HCT116 (cell line): ENCODE data around the gene SMURF1. TPM values are rescaled to one million over a fixed set of nuclear protein-coding genes. Genes with fewer than 3 reads are reported as not detected.

Experiments used
- ATAC-seq: fragments of 200-7000 bp; cut with Tn5 transposase; 2 replicates; pipeline ENCODE4 v1.9.1; 2020; ENCODE audit warnings: mild to moderate bottlenecking, moderate library complexity
- BruUV-seq: library from RNA; stranded (reverse); fragments of 400-500 nt; replicated peaks from 2 replicates; lab custom pipeline; 2021; lab: Mats Ljungman, UMichigan
- CTCF ChIA-PET: fragments of 300-600 bp; sonication (Branson Sonifier 250); formaldehyde crosslinking; loops from one replicate; lab custom pipeline; 2021; ENCODE audit warnings: antibody characterized with exemption; lab: Charles Lee
- POLR2A ChIA-PET: fragments of 300-600, 350-600 bp; sonication (Branson Sonifier 250); formaldehyde crosslinking; loops from one replicate; lab custom pipeline; 2021; ENCODE audit warnings: antibody characterized with exemption; lab: Charles Lee
- RAD21 ChIA-PET, 2 experiments: fragments of 300-600 bp; sonication (Branson Sonifier 250); formaldehyde crosslinking; loops; one replicate each; lab custom pipeline; 2023; ENCODE audit warnings: low total read pairs in 2 of 2; ENCODE audit not compliant: uncharacterized antibody in 2 of 2, unreplicated experiment in 2 of 2, low non-redundant PET in 1 of 2; lab: Charles Lee
- DNase-seq: peaks from one replicate; pipeline ENCODE4 v3.0.0-alpha.2; 2010; ENCODE audit warnings: low read depth, low spot score
- H2AFZ ChIP-seq: fragments of 200-600 bp; shearing (Covaris generic), sonication (generic); 2 replicates; pipeline ENCODE4 v1.6.1; 2017; ENCODE audit warnings: low read depth, mixed run types, mixed read lengths, antibody characterized with exemption, low read length; ENCODE audit not compliant: poor library complexity, severe bottlenecking
- H3K27ac ChIP-seq: 2 replicates; pipeline ENCODE4 v1.5.1; 2012; ENCODE audit warnings: low read depth, low read length
- H3K27me3 ChIP-seq: fragments of 200-600 bp; sonication (generic); 2 replicates; pipeline ENCODE4 v1.6.1; 2016; ENCODE audit warnings: mixed run types, low read length, mixed read lengths; ENCODE audit not compliant: insufficient read depth
- H3K36me3 ChIP-seq, 2 experiments: fragments of 200-500 bp in 1 of 2; fragments of 200-600 bp in 1 of 2; sonication (Bioruptor generic) in 1 of 2; sonication (generic) in 1 of 2; 2 replicates each; pipeline versions ENCODE4 v1.5.1 to v1.6.1; 2014 to 2016; ENCODE audit warnings: low read length in 2 of 2, inconsistent platforms in 1 of 2, mixed read lengths in 1 of 2, mixed run types in 1 of 2; ENCODE audit not compliant: insufficient read depth in 2 of 2, control insufficient read depth in 1 of 2
- H3K4me1 ChIP-seq, 2 experiments: fragments of 200-600 bp in 1 of 2; sonication (generic) in 1 of 2; 2 replicates each; pipeline versions ENCODE4 v1.5.1 to v1.6.1; 2012 to 2017; ENCODE audit warnings: low read length in 2 of 2, inconsistent platforms in 1 of 2, mild to moderate bottlenecking in 1 of 2, mixed read lengths in 1 of 2, mixed run types in 1 of 2, moderate library complexity in 1 of 2; ENCODE audit not compliant: insufficient read depth in 2 of 2, control insufficient read depth in 1 of 2
- H3K4me2 ChIP-seq: fragments of 200-600 bp; sonication (generic); 2 replicates; pipeline ENCODE4 v1.6.1; 2017; ENCODE audit warnings: mixed run types, low read length, mixed read lengths
- H3K4me3 ChIP-seq, 2 experiments: fragments of 200-600 bp in 1 of 2; sonication (generic) in 1 of 2; replicated peaks in 1 of 2; 2 replicates each; pipeline ENCODE4 v1.5.1; 2011 to 2016; ENCODE audit warnings: low read length in 2 of 2, control low read depth in 1 of 2, low read depth in 1 of 2, mild to moderate bottlenecking in 1 of 2, mixed read lengths in 1 of 2, mixed run types in 1 of 2
- H3K79me2 ChIP-seq: fragments of 200-600 bp; sonication (generic); 2 replicates; pipeline ENCODE4 v1.6.1; 2017; ENCODE audit warnings: mild to moderate bottlenecking, mixed run types, low read length, moderate library complexity, mixed read lengths; ENCODE audit not compliant: insufficient read depth
- H3K9ac ChIP-seq: fragments of 200-600 bp; sonication (generic); 2 replicates; pipeline ENCODE4 v1.6.1; 2016; ENCODE audit warnings: low read length, mixed read lengths
- H3K9me2 ChIP-seq: fragments of 200-600 bp; sonication (generic), shearing (Covaris generic); 2 replicates; pipeline ENCODE4 v1.6.1; 2017; ENCODE audit warnings: mixed run types, mild to moderate bottlenecking, moderate library complexity; ENCODE audit not compliant: insufficient read depth
- H3K9me3 ChIP-seq, 2 experiments: fragments of 200-500 bp in 1 of 2; fragments of 200-600 bp in 1 of 2; sonication (Bioruptor generic) in 1 of 2; sonication (generic) in 1 of 2; 2 replicates each; pipeline ENCODE4 v1.6.1; 2014 to 2017; ENCODE audit warnings: low read length in 2 of 2, mixed read lengths in 2 of 2, inconsistent platforms in 1 of 2, low read depth in 1 of 2, mild to moderate bottlenecking in 1 of 2, mixed run types in 1 of 2, moderate library complexity in 1 of 2; ENCODE audit not compliant: control insufficient read depth in 1 of 2, insufficient read depth in 1 of 2
- H4K20me1 ChIP-seq: fragments of 200-600 bp; sonication (generic), shearing (Covaris generic); 2 replicates; pipeline ENCODE4 v1.6.1; 2017; ENCODE audit warnings: mixed run types, mild to moderate bottlenecking, moderate library complexity; ENCODE audit not compliant: insufficient read depth
- EZH2phosphoT487 ChIP-seq: fragments of 200-600 bp; IDR thresholded peaks from 2 replicates; pipeline ENCODE4 v1.6.1; 2018; ENCODE audit warnings: antibody characterized with exemption, borderline replicate concordance
- JUND ChIP-seq: IDR thresholded peaks from 2 replicates; pipeline ENCODE4 v1.6.1; 2012
- POLR2A ChIP-seq: IDR thresholded peaks from 2 replicates; pipeline ENCODE4 v1.7.0; 2011; ENCODE audit warnings: borderline replicate concordance; ENCODE audit not compliant: insufficient read depth, insufficient read length; ENCODE audit errors: extremely low read depth
- POLR2AphosphoS5 ChIP-seq: IDR thresholded peaks from 2 replicates; pipeline ENCODE4 v1.6.1; 2011; ENCODE audit warnings: mild to moderate bottlenecking, low read depth, low read length, moderate library complexity
- SRF ChIP-seq: IDR thresholded peaks from 2 replicates; pipeline ENCODE4 v1.6.1; 2012; ENCODE audit warnings: low read depth
- TCF7L2 ChIP-seq: IDR thresholded peaks from 2 replicates; pipeline ENCODE4 v1.7.0; 2011; ENCODE audit warnings: borderline replicate concordance, inconsistent platforms; ENCODE audit not compliant: insufficient read depth, insufficient read length; ENCODE audit errors: extremely low read depth
- intact Hi-C: fragments of 100-400 bp; cut with micrococcal nuclease; formaldehyde crosslinking; loops from 2 replicates; pipeline ENCODE4 v1.10.0; 2022
- total RNA-seq: library from RNA; stranded (reverse); gene quantifications from one replicate; pipeline ENCODE4 v1.2.1, GENCODE V29; 2021; ENCODE audit not compliant: unreplicated experiment
- TF ChIP-seq, protein P1 (sequence below): IDR thresholded peaks from 2 replicates; pipeline ENCODE4 v1.6.1; 2012
- TF ChIP-seq, protein P2 (sequence below), 3 experiments: fragments of 200-600 bp in 1 of 3; sonication (generic) in 1 of 3; IDR thresholded peaks in 2 of 3; conservative IDR thresholded peaks in 1 of 3; 2 replicates each; pipeline ENCODE4 v1.5.1; 2012 to 2017; ENCODE audit warnings: low read depth in 2 of 3, low read length in 2 of 3, antibody characterized with exemption in 1 of 3, borderline replicate concordance in 1 of 3, control low read depth in 1 of 3, mild to moderate bottlenecking in 1 of 3, mixed read lengths in 1 of 3, mixed run types in 1 of 3, moderate library complexity in 1 of 3; ENCODE audit not compliant: insufficient read depth in 1 of 3
- TF ChIP-seq, protein P3 (sequence below): IDR thresholded peaks from 2 replicates; pipeline ENCODE4 v1.6.1; 2012
- TF ChIP-seq, protein P4 (sequence below): IDR thresholded peaks from 2 replicates; pipeline ENCODE4 v1.6.1; 2011; ENCODE audit warnings: mild to moderate bottlenecking, low read length, moderate library complexity; ENCODE audit not compliant: insufficient replicate concordance; ENCODE audit errors: extremely low read depth

The SMURF1 gene
- total RNA-seq, 1 experiment from 2014 or later: 24.6 TPM

DNA sequence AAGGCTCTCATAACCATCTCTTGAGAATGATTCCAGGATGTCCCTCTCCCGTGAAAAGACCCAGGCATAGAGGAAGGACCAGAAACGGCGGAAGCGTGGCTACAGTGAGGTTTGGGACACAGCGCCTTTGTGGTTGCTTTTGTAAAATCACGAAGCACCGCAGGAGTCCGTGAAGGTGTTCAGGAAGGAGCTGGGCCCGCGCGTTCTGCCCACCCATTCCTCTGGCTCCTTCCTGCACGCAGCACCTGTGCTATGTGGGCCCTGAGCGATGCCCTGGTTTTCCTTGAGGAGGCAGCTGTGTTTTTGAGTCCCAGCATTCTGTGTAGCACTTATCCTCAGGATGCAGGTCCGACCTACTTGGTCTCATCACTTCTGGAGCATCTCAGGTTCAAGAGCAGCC, 152.8 kb downstream of the SMURF1 start:
- H3K36me3 ChIP-seq: peaks cover 45 to 62% of the 10 kb centered on the region in 2 experiments
- no peak overlapping the region for H3K27ac ChIP-seq
- H2AFZ ChIP-seq: no peak overlapping the region
- no peaks in the 10 kb centered on the region for H4K20me1 ChIP-seq
- no peak overlapping the region for H3K4me2 ChIP-seq
- BruUV-seq: no TSS peak
- no peak overlapping the region for H3K9ac ChIP-seq
- DNase-seq (no peak), ATAC-seq (no peak)
- no peak for TF ChIP-seq JUND
- TF ChIP-seq, protein P1, sequence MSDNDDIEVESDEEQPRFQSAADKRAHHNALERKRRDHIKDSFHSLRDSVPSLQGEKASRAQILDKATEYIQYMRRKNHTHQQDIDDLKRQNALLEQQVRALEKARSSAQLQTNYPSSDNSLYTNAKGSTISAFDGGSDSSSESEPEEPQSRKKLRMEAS: no peak
- no peaks in the 10 kb centered on the region for H3K9me2 ChIP-seq
- ChIA-PET CTCF (no interaction called here), RAD21 (no interaction called here), POLR2A (no interaction called here)
- no peak overlapping the region for H3K4me3 ChIP-seq
- no peaks in the 10 kb centered on the region for H3K27me3 ChIP-seq
- H3K9me3 ChIP-seq: no peaks in the 10 kb centered on the region
- H3K4me1 ChIP-seq: no peaks in the 10 kb centered on the region
- intact Hi-C loops: no loop called here
- H3K79me2 ChIP-seq: 0 out of 2 replicates have a peak, but pooled peaks cover 3% of the 10 kb centered on the region

DNA sequence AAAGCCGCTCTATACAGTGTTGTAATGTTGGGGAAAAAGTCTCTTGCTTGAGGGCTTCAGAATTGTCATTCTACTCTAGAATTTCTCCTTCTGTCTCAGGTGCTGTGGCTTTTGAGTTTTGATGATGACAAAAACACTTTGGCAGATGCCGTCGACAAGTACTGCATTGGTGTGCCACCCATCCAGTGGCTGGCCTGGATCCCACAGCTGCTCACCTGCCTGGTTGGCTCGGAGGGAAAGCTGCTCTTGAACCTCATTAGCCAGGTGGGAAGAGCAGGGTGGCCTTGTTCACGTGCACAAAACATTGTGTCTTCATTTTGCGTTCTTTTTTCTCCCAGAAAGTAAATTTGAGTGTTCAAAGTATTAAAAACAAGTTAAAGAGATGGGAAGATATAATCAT, 153.6 kb downstream of the SMURF1 start:
- no peaks in the 10 kb centered on the region for H3K9me2 ChIP-seq

More for the DNA sequence above, 153.6 kb downstream of the SMURF1 start:
- intact Hi-C loops: no loop called here
- H3K9me3 ChIP-seq: no peaks in the 10 kb centered on the region
- H3K27ac ChIP-seq: no peak overlapping the region
- no TSS peak for BruUV-seq
- ChIA-PET CTCF (no interaction called here), RAD21 (no interaction called here)
- H4K20me1 ChIP-seq: no peaks in the 10 kb centered on the region
- no peak overlapping the region for H3K4me3 ChIP-seq
- H3K9ac ChIP-seq: no peak overlapping the region
- H3K79me2 ChIP-seq: peaks cover 6% of the 10 kb centered on the region; the same call in 1 of the 2 replicates
- no peaks in the 10 kb centered on the region for H3K27me3 ChIP-seq
- TF ChIP-seq EZH2phosphoT487 (no peak), SRF (no peak), POLR2AphosphoS5 (no peak), TCF7L2 (no peak), POLR2A (no peak)
- TF ChIP-seq, protein P2, sequence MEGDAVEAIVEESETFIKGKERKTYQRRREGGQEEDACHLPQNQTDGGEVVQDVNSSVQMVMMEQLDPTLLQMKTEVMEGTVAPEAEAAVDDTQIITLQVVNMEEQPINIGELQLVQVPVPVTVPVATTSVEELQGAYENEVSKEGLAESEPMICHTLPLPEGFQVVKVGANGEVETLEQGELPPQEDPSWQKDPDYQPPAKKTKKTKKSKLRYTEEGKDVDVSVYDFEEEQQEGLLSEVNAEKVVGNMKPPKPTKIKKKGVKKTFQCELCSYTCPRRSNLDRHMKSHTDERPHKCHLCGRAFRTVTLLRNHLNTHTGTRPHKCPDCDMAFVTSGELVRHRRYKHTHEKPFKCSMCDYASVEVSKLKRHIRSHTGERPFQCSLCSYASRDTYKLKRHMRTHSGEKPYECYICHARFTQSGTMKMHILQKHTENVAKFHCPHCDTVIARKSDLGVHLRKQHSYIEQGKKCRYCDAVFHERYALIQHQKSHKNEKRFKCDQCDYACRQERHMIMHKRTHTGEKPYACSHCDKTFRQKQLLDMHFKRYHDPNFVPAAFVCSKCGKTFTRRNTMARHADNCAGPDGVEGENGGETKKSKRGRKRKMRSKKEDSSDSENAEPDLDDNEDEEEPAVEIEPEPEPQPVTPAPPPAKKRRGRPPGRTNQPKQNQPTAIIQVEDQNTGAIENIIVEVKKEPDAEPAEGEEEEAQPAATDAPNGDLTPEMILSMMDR (IDR thresholded peaks at IDR 0.05 in 2 of 3, conservative IDR thresholded peaks at IDR 0.05 in 1 of 3; ENCODE audit: borderline replicate concordance in 1 of 3, insufficient read depth in 1 of 3, low read depth in 2 of 3, low read length in 2 of 3): no peak
- TF ChIP-seq, protein P3, sequence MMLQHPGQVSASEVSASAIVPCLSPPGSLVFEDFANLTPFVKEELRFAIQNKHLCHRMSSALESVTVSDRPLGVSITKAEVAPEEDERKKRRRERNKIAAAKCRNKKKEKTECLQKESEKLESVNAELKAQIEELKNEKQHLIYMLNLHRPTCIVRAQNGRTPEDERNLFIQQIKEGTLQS: no peak
- TF ChIP-seq, protein P4, sequence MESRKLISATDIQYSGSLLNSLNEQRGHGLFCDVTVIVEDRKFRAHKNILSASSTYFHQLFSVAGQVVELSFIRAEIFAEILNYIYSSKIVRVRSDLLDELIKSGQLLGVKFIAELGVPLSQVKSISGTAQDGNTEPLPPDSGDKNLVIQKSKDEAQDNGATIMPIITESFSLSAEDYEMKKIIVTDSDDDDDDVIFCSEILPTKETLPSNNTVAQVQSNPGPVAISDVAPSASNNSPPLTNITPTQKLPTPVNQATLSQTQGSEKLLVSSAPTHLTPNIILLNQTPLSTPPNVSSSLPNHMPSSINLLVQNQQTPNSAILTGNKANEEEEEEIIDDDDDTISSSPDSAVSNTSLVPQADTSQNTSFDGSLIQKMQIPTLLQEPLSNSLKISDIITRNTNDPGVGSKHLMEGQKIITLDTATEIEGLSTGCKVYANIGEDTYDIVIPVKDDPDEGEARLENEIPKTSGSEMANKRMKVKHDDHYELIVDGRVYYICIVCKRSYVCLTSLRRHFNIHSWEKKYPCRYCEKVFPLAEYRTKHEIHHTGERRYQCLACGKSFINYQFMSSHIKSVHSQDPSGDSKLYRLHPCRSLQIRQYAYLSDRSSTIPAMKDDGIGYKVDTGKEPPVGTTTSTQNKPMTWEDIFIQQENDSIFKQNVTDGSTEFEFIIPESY: no peak
- TF ChIP-seq, all 23 proteins: peak for 0
- Histone ChIP-seq H3K4me1 (no peaks in the 10 kb centered on the region), H3K4me2 (no peak overlapping the region), H3K36me3 (peaks cover 43 to 70% of the 10 kb centered on the region in 2 experiments), H2AFZ (no peak overlapping the region)
- DNase-seq (no peak), ATAC-seq (no peak)
- POLR2A ChIA-PET: no interaction called here
